HepG2 (cell line): Measurements from ENCODE around the gene KLHL12. TPM values are rescaled to one million over a fixed set of nuclear protein-coding genes. Genes with fewer than 3 reads are reported as not detected.
"Not testable (repeated sequence)": the region's sequence is repeated elsewhere in the genome, so short reads cannot be mapped to it uniquely, and the experiment has no call there.

Experiments
- ATAC-seq: fragments of 200-7000 bp; cut with Tn5 transposase; 3 replicates; pipeline ENCODE4 v1.9.1; 2020; ENCODE audit warnings: mild to moderate bottlenecking, moderate library complexity
- BruUV-seq: library from RNA; stranded (reverse); fragments of 400-500 nt; replicated peaks from 2 replicates; lab custom pipeline; 2021; lab: Mats Ljungman, UMichigan
- CTCF ChIA-PET: fragments of 300-600 bp; formaldehyde crosslinking; extraction: SDS; loops from one replicate; lab custom pipeline; 2021; ENCODE audit warnings: low total read pairs, inconsistent platforms, low intra/inter-chr PET ratio; lab: Yijun Ruan, JAX
- POLR2A ChIA-PET: fragments of 350-600 bp; sonication (Branson Sonifier 250); formaldehyde crosslinking; loops from one replicate; lab custom pipeline; 2020; ENCODE audit warnings: antibody characterized with exemption, inconsistent platforms; lab: Yijun Ruan, JAX
- DNase-seq: peaks from one replicate; pipeline ENCODE4 v3.0.0-alpha.2; 2015; ENCODE audit warnings: low spot score
- FAIRE-seq: peaks from 3 replicates; lab custom pipeline; 2011; peaks lifted over from hg19 to GRCh38; lab: Jason Lieb, UNC
- H2AFZ ChIP-seq: one replicate; pipeline ENCODE4 v1.6.1; 2011; ENCODE audit warnings: low read length, inconsistent platforms
- H3K27ac ChIP-seq: fragments of 300-600 bp; 3 replicates; pipeline ENCODE4 v1.8.0; 2011; ENCODE audit warnings: mixed run types, mild to moderate bottlenecking, mixed read lengths, low read length, inconsistent platforms; ENCODE audit not compliant: insufficient read depth; ENCODE audit errors: extremely low read length
- H3K27me3 ChIP-seq, 2 experiments: fragments of 200-600 bp in 1 of 2; 2 replicates in 1 of 2; 3 replicates in 1 of 2; pipeline versions ENCODE4 v1.6.0 to v1.8.0; 2011; ENCODE audit warnings: low read length in 2 of 2, mild to moderate bottlenecking in 2 of 2, moderate library complexity in 2 of 2, inconsistent platforms in 1 of 2; ENCODE audit not compliant: insufficient read depth in 2 of 2, control insufficient read depth in 1 of 2
- H3K36me3 ChIP-seq, 2 experiments: fragments of 200-600 bp in 1 of 2; replicated peaks in 1 of 2; 2 replicates in 1 of 2; 3 replicates in 1 of 2; pipeline versions ENCODE4 v1.5.1 to v1.8.0; 2011; ENCODE audit warnings: low read length in 2 of 2, inconsistent platforms in 1 of 2; ENCODE audit not compliant: insufficient read depth in 2 of 2, control insufficient read depth in 1 of 2
- H3K4me1 ChIP-seq: 2 replicates; pipeline ENCODE4 v1.5.1; 2012; ENCODE audit warnings: low read length, inconsistent platforms; ENCODE audit not compliant: insufficient read depth
- H3K4me2 ChIP-seq: 2 replicates; pipeline ENCODE4 v1.6.0; 2011; ENCODE audit warnings: low read depth, low read length, inconsistent platforms
- H3K4me3 ChIP-seq, 3 experiments: fragments of 200-600 bp in 1 of 3; sonication (generic), shearing (Covaris generic) in 1 of 3; replicated peaks in 1 of 3; 2 replicates each; pipeline ENCODE4 v1.5.1; 2011 to 2016; ENCODE audit warnings: low read length in 3 of 3, inconsistent platforms in 2 of 3, low read depth in 2 of 3, mild to moderate bottlenecking in 2 of 3, control low read depth in 1 of 3, mixed read lengths in 1 of 3; ENCODE audit not compliant: insufficient read depth in 1 of 3
- H3K79me2 ChIP-seq: one replicate; pipeline ENCODE4 v1.6.1; 2011; ENCODE audit warnings: low read length, inconsistent platforms; ENCODE audit not compliant: insufficient read depth
- H3K9ac ChIP-seq: 2 replicates; pipeline ENCODE4 v1.6.0; 2011; ENCODE audit warnings: mild to moderate bottlenecking, low read depth, low read length, inconsistent platforms; ENCODE audit not compliant: insufficient read depth
- H3K9me3 ChIP-seq: 2 replicates; pipeline ENCODE4 v1.5.1; 2012; ENCODE audit warnings: mild to moderate bottlenecking, low read length
- H4K20me1 ChIP-seq: 2 replicates; pipeline ENCODE4 v1.6.0; 2011; ENCODE audit warnings: inconsistent platforms, mild to moderate bottlenecking, low read length, moderate library complexity; ENCODE audit not compliant: insufficient read depth
- ZNF431 ChIP-seq: sonication (generic); formaldehyde crosslinking; IDR thresholded peaks from 2 replicates; pipeline ENCODE4 v1.9.0; 2022; ENCODE audit warnings: missing genetic modification reagents, low read depth, mild to moderate bottlenecking, borderline replicate concordance
- WGBS: methylation state at CpG from one replicate; pipeline ENCODE4 v1.1.6; 2017; ENCODE audit warnings: low lambda C conversion rate; 5-methylcytosine and 5-hydroxymethylcytosine counted together
- in situ Hi-C: cut with HindIII; loops from 2 replicates; pipeline ENCODE4 v1.10.0; 2017; ENCODE audit warnings: low pct_unique_long_range_greater_than_20kb; ENCODE audit not compliant: extremely low pct_ligation_motif_present
- intact Hi-C: fragments of 100-400 bp; cut with micrococcal nuclease; formaldehyde crosslinking; loops from one replicate; pipeline ENCODE4 v1.10.0; 2022; ENCODE audit not compliant: unreplicated experiment
- polyA plus RNA-seq, 8 experiments: library from polyadenylated mRNA; depleted of rRNA in 3 of 8; stranded (reverse) in 7 of 8; unstranded in 1 of 8; fragments of >200 nt; fragmentation: Illumina TruSeq in 4 of 8; extraction: Trizol in 4 of 8; gene quantifications; 2 replicates each; pipeline versions ENCODE4 v1.2.1 to v1.2.3, GENCODE V29; 2011 to 2016; ENCODE audit warnings: low read depth in 4 of 8, missing spikeins in 1 of 8, mixed read lengths in 1 of 8; ENCODE audit not compliant: insufficient read depth in 1 of 8
- total RNA-seq, 5 experiments: library from RNA; depleted of rRNA; stranded (reverse); fragments of >200 nt; fragmentation: Illumina TruSeq; extraction: Trizol; gene quantifications; 2 replicates each; pipeline ENCODE4 v1.2.3, GENCODE V29; 2016; ENCODE audit warnings: low read depth in 1 of 5

Gene KLHL12
- total and polyA plus RNA-seq, 2 of the 13 experiments (the other 11 are each of a cell fraction or from before 2014, with no cell fraction given) = 19.2 to 25.2 TPM

DNA sequence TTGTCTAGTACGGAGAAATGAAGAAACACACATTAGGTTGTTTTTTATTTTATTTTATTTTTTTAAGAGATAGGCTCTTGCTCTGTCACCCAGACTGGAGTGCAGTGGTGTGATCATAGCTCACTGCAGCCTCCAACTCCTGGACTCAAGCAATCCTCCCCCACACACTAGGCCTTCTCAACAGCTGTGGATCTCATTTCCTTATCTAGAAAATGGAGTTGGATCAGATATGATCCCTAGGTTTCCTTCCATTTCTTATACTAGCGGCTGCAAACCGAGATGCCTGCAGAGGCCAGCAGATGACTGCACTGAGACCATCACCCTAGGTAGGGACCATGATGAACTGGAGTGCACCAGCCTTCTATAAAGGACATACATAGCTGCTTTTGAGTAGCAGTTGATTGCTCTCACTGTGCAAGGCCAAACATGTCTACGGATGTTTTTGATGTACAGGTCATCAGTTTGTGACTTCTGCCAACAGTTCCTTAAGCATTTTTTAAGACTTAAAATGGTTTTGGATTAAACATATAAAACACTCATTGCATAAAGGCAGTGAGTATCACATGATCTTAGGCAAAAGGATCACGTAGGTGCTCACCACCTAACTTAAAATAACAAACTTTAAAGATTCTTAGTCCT is 11.4 kb upstream of the KLHL12 start:
- no peak overlapping the region for H3K4me2 ChIP-seq

GRCh38 chr1:202936409-202936808 is 9.4 kb upstream of the KLHL12 start:
- BruUV-seq, H3K4me2 ChIP-seq, POLR2A ChIA-PET, H3K36me3 ChIP-seq, DNase-seq, H3K9me3 ChIP-seq, in situ Hi-C loops, H3K4me1 ChIP-seq, intact Hi-C loops, H4K20me1 ChIP-seq, H3K79me2 ChIP-seq, H3K4me3 ChIP-seq, FAIRE-seq, H2AFZ ChIP-seq, H3K27me3 ChIP-seq, CTCF ChIA-PET, H3K27ac ChIP-seq, H3K9ac ChIP-seq, ATAC-seq: not testable (repeated sequence)
- WGBS = 45% methylated on average over 2 of the region's 6 CpGs

More for the DNA sequence above, 11.4 kb upstream of the KLHL12 start:
- no TSS peak for BruUV-seq
- CTCF ChIA-PET = no interaction called here
- Histone ChIP-seq H3K36me3 (peaks cover 10 to 22% of the 10 kb centered on the region in 2 experiments; a peak in 4 of 5 replicates), H3K27me3 (no peaks in the 10 kb centered on the region), H3K9me3 (no peaks in the 10 kb centered on the region), H3K4me3 (no peak overlapping the region), H2AFZ (no peak overlapping the region), H3K9ac (no peak overlapping the region), H3K79me2 (no peaks in the 10 kb centered on the region), H4K20me1 (no peaks in the 10 kb centered on the region), H3K27ac (no peak overlapping the region), H3K4me1 (no peaks in the 10 kb centered on the region)
- intact Hi-C loops = no loop called here
- 93% methylated on average over 5 of the region's 5 CpGs for WGBS
- no peak for DNase-seq
- in situ Hi-C loops = no loop called here
- POLR2A ChIA-PET = no interaction called here
- FAIRE-seq = no peak
- no peak for TF ChIP-seq ZNF431 (CRISPR knock-in tag)
- no peak; the same call in 2 of the 3 replicates for ATAC-seq
